ENCODE measurements around the gene CACNB2.

The CACNB2 gene

GRCh38 chr10:18294633-18295032 is 154.4 kb downstream of the CACNB2 start:
- no peak for DNase-seq

GRCh38 chr10:18297659-18298058 is 157.4 kb downstream of the CACNB2 start:
- DNase-seq: no peak

- no peak for DNase-seq
Measured at GRCh38 chr10:18298256-18298655, 158.0 kb downstream of the CACNB2 start.

- DNase-seq: no peak
Measured at GRCh38 chr10:18303851-18304801, 163.9 kb downstream of the CACNB2 start.

- no peak for DNase-seq
Measured at GRCh38 chr10:18306031-18306430, 165.8 kb downstream of the CACNB2 start.

- no peak for DNase-seq
Measured at GRCh38 chr10:18308600-18308999, 168.4 kb downstream of the CACNB2 start.

- no peak for DNase-seq
Measured at GRCh38 chr10:18310761-18311160, 170.5 kb downstream of the CACNB2 start.

- DNase-seq: no peak
Measured at GRCh38 chr10:18312374-18313139, 172.3 kb downstream of the CACNB2 start.

- DNase-seq: no peak
Measured at GRCh38 chr10:18313140-18313530, 172.9 kb downstream of the CACNB2 start.

- DNase-seq: no peak
Measured at GRCh38 chr10:18313626-18314025, 173.4 kb downstream of the CACNB2 start.

- no peak for DNase-seq
Measured at GRCh38 chr10:18319628-18320027, 179.4 kb downstream of the CACNB2 start.

GRCh38 chr10:18321371-18321770 is 181.1 kb downstream of the CACNB2 start:
- DNase-seq: no peak

GRCh38 chr10:18323916-18324315 is 183.7 kb downstream of the CACNB2 start:
- no peak for DNase-seq

- DNase-seq: no peak
Measured at GRCh38 chr10:18325410-18325809, 185.2 kb downstream of the CACNB2 start.

GRCh38 chr10:18325889-18326531 is 185.8 kb downstream of the CACNB2 start:
- DNase-seq: no peak

- DNase-seq: no peak
Measured at GRCh38 chr10:18328941-18329340, 188.7 kb downstream of the CACNB2 start.

GRCh38 chr10:18332048-18332447 is 191.8 kb downstream of the CACNB2 start:
- no peak for DNase-seq

- DNase-seq: no peak
Measured at GRCh38 chr10:18332484-18332883, 192.3 kb downstream of the CACNB2 start.

GRCh38 chr10:18333621-18334020 is 193.4 kb downstream of the CACNB2 start:
- DNase-seq: no peak

GRCh38 chr10:18334116-18334867 is 194.1 kb downstream of the CACNB2 start:
- DNase-seq: no peak

- no peak for DNase-seq
Measured at GRCh38 chr10:18340496-18341051, 200.3 kb downstream of the CACNB2 start.

- DNase-seq: no peak
Measured at GRCh38 chr10:18341055-18341454, 200.8 kb downstream of the CACNB2 start.
